ENCODE results near the gene LONRF2. TPM values are rescaled to one million over a fixed set of nuclear protein-coding genes. Genes with fewer than 3 reads are reported as not detected.

Gene LONRF2
- total RNA-seq, 4 donors from 2014 or later = 10.5 to 13.1 (median 12.1) TPM

GRCh38 chr2:100262046-100262445, 60.3 kb downstream of the LONRF2 start:
- TF ChIP-seq CTCF (IDR thresholded peaks at IDR 0.05) (no peak), EP300 (IDR thresholded peaks at IDR 0.05) (no peak), POLR2A (IDR thresholded peaks at IDR 0.05) (no peak)
- H3K36me3 ChIP-seq = no peaks in the 10 kb centered on the region
- no peak for DNase-seq (ENCODE audit: low spot score in 2 of 2)
- H3K9me3 ChIP-seq = peaks cover 0 to 7% (median 0%) of the 10 kb centered on the region in 4 donors
- WGBS, 2 donors = 76 to 93% methylated on average over 4 of the region's 4 CpGs
- no peaks in the 10 kb centered on the region for H3K4me1 ChIP-seq
- H3K27ac ChIP-seq = no peak overlapping the region
- H3K4me3 ChIP-seq = no peak overlapping the region
- H3K27me3 ChIP-seq = no peaks in the 10 kb centered on the region

GRCh38 chr2:100260712-100261620, 61.3 kb downstream of the LONRF2 start:
- Histone ChIP-seq H3K27ac (no peak overlapping the region), H3K4me3 (no peak overlapping the region), H3K9me3 (peaks cover 0 to 7% (median 0%) of the 10 kb centered on the region in 4 donors), H3K36me3 (no peaks in the 10 kb centered on the region), H3K27me3 (no peaks in the 10 kb centered on the region), H3K4me1 (no peaks in the 10 kb centered on the region)
- WGBS, 2 donors = 61 to 71% methylated on average over 15 of the region's 15 CpGs
- TF ChIP-seq CTCF (IDR thresholded peaks at IDR 0.05) = peak; percentile 30 to 80 (median 49)
- TF ChIP-seq POLR2A (IDR thresholded peaks at IDR 0.05) = no peak
- DNase-seq (ENCODE audit: low spot score in 2 of 2) = peak; percentile 43 to 73

GRCh38 chr2:100259106-100259505, 63.2 kb downstream of the LONRF2 start:
- H3K27me3 ChIP-seq = no peaks in the 10 kb centered on the region
- H3K9me3 ChIP-seq = peaks cover 0 to 7% (median 0%) of the 10 kb centered on the region in 4 donors
- H3K4me3 ChIP-seq = no peak overlapping the region
- TF ChIP-seq EP300 (IDR thresholded peaks at IDR 0.05) (no peak), CTCF (IDR thresholded peaks at IDR 0.05) (no peak), POLR2A (IDR thresholded peaks at IDR 0.05) (no peak)
- 87 to 89% methylated on average over 8 of the region's 8 CpGs for WGBS, 2 donors
- no peaks in the 10 kb centered on the region for H3K4me1 ChIP-seq
- DNase-seq (ENCODE audit: low spot score in 2 of 2) = no peak
- H3K27ac ChIP-seq = no peak overlapping the region
- H3K36me3 ChIP-seq = no peaks in the 10 kb centered on the region

GRCh38 chr2:100257939-100258338, 64.4 kb downstream of the LONRF2 start:
- Histone ChIP-seq H3K36me3 (no peaks in the 10 kb centered on the region), H3K27me3 (no peaks in the 10 kb centered on the region), H3K4me1 (no peaks in the 10 kb centered on the region), H3K4me3 (no peak overlapping the region), H3K27ac (no peak overlapping the region), H3K9me3 (peaks cover 0 to 7% (median 0%) of the 10 kb centered on the region in 4 donors)
- no peak for DNase-seq (ENCODE audit: low spot score in 2 of 2)
- 64 to 68% methylated on average over 9 of the region's 9 CpGs for WGBS, 2 donors
- TF ChIP-seq EP300 (IDR thresholded peaks at IDR 0.05) (no peak), CTCF (IDR thresholded peaks at IDR 0.05) (no peak), POLR2A (IDR thresholded peaks at IDR 0.05) (no peak)

- H3K4me1 ChIP-seq = no peaks in the 10 kb centered on the region
- H3K4me3 ChIP-seq = no peak overlapping the region
- H3K27ac ChIP-seq = no peak overlapping the region
- 83 to 95% methylated on average over 2 of the region's 2 CpGs for WGBS, 2 donors
- H3K36me3 ChIP-seq = no peaks in the 10 kb centered on the region
- DNase-seq (ENCODE audit: low spot score in 2 of 2) = no peak
- TF ChIP-seq POLR2A (IDR thresholded peaks at IDR 0.05) (no peak), EP300 (IDR thresholded peaks at IDR 0.05) (no peak), CTCF (IDR thresholded peaks at IDR 0.05) (no peak)
- no peaks in the 10 kb centered on the region for H3K27me3 ChIP-seq
- H3K9me3 ChIP-seq = no peaks in the 10 kb centered on the region
Observed at GRCh38 chr2:100256849-100257248, 65.5 kb downstream of the LONRF2 start.

Measured in tibial nerve (tissue), 4 donors.